HG03460 (cell line): ENCODE measurements around the gene PDGFB.

ENCODE experiments used
- ATAC-seq: cut with Tn5 transposase; IDR thresholded peaks from one replicate; pipeline ENCODE4 v1.9.1; 2021; ENCODE audit not compliant: unreplicated experiment

PDGFB gene

DNA sequence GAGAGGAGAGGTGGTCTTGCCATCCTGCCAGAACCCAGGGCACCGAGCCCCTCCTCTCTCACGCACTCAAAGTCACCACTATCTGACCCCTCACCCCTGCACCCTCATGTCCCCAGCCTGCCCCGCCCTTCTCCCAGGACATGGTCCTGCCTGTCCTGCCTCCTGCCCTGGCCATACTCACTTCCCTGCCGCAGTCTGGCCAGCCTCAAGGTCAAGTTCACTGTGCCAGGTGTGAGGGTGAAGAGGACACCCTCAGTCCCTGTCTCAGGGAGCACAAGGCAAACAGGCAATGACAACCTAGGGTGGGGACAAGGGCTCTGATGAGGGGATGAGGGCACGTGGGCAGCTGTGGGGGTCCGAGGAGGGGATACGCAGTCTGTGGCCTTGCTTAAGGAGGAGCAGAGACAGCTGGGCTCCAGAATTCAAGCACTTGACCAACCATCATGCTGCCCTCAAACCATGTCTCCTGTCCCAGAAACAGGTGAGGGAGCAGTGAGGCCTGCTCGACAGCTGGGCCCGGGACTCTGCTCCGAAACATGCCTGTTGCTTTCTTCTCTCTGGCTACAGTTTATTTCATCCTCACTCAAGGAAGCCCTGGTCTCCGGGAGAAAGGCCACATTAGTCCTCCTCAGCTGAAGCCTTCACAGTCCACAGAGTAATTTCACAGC lies 36.6 kb downstream of the PDGFB start:
- ATAC-seq = no peak

DNA sequence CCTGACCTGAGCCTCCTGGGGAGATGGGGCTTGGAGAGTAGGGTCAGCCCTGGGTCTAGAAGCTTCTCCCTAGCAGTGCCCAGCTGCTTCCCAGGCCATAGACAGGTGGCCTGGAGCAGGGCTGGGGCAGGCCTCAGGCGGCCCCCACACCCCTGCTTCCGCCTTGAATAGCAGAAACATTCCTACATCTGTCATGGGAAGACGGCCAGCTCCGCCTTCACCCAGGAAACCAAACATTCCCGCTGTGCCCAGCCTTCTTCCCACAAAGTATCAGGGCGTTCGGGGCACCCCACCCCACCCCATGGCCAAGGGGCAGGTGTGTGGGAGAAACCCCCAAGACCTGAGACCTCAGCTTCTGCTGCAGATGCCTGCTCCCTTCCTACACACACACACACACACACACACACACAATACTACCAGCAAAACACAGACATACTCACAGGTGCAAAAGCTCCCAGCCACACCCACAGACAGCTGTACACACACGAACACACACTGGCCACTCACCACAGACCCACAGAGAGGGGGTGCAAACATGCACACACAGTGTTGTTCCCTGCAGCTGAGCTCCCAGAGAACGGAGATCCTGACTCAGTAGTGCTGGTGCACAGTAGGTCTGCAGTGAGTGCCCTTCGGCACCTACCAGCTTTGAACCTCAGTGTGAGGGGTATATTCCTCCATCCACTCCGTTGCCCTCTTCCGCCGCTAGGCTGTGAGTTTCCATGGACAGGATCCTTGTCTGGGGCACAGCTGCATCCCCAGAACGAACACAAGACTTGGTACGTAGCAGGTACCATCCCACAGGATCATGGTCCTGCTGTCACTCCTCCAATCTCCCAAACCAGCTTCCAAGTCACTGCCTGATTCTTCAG lies 37.4 kb downstream of the PDGFB start:
- no peak for ATAC-seq

DNA sequence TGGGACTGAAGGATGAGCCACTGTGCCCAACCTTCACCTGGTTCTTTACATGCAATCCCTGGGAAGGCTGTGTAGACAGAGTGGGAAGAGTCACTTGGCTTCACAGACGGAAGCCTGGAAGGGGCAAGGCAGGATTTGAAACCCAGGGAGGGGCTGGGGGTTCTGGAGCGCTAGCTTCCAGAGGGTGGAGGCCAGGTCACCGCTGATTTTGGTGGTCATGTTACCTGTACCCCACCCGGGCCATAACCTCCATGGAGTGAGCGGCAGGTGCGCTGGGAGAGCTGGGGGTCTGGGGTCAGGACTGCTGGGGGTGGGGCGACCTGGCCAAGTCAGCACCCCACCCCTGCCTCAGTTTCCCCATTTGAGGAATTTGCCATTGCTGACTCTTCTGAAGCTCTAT lies 38.3 kb downstream of the PDGFB start:
- no peak for ATAC-seq

DNA sequence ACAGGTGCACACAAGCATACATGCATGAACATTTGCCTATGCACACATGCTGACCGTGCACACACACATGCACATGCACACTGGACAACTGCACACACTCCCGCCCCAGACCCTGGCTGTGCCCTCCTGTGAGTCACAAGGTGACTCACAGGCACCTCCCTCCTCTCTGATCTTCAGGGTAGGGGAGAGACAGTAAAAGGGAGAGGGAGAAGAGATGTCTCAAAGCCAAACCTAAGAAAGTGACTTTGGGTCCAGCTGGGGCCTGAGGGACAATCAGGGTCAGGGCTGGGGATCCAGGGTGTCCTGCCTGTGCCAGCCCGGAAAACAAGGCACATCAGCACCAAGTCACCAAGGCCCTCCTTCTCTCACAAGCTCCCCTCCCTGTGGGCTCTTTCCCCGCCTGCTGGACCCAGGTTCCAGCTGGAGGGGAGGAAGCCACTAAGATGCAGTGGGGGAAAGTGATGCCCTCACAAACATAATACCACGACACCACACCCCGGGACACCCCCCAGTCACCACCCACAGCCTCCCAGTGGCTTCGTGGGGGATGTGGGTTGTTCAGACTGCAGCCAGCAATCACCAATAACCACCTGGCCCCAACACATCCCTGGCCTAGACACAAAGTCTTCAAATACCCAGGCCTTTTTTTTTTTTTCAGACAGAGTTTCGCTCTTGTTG lies 39.3 kb downstream of the PDGFB start:
- ATAC-seq = no peak

DNA sequence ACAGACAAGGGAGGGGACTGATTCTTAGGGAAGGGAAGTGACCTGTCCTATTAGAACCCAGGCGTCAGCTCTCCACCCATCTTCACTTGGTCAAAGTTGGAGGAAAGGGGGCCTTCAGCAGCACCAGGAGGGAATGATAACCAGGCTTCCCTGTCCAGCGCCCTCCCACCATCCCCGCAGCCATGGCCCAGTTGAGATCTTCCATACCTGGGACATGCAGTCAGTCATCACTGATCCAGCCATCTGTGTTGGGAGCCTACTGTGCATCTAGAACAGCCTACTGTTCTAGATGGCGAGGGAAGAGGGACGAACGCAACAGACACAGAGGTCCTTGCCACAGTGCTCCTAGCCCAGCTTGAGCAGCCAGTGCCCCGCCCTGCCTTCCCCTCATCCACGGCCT lies 40.6 kb downstream of the PDGFB start:
- no peak for ATAC-seq

DNA sequence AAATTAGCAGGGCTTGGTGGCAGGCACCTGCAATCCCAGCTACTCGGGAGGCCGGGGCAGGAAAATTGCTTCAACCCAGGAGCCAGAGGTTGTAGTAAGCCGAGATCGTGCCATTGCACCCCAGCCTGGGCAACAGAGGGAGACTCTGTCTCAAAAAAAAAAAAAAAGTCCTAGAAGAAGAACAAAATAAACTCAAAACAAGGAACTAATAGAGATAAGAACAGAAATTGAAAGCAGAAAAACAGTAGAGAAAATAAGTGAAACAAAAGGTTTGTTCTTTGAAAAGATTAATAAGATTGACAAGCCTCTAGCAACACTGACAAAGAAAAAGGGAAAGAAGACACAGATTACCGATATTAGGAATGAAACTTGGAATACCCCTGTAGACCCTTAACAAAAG lies 47.2 kb downstream of the PDGFB start:
- ATAC-seq = no peak

DNA sequence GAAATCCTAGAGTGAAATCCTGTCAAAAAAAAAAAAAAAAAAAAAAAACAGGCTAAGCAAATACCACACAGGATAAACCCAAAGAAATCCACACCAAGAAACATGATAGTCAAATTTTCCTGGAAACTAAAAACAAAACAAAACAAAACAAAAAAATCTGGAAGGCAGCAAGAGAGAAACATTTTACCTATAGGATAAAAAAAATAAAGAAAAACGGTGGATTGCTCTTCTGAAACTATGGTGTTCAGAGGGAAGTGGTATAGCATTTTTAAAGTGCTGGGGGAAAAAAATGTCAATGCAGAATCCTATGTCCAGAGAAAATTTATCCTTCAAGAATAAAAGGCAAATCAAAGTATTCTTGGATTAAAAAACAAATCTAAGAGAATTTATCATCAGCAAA lies 50.7 kb downstream of the PDGFB start:
- ATAC-seq = no peak

DNA sequence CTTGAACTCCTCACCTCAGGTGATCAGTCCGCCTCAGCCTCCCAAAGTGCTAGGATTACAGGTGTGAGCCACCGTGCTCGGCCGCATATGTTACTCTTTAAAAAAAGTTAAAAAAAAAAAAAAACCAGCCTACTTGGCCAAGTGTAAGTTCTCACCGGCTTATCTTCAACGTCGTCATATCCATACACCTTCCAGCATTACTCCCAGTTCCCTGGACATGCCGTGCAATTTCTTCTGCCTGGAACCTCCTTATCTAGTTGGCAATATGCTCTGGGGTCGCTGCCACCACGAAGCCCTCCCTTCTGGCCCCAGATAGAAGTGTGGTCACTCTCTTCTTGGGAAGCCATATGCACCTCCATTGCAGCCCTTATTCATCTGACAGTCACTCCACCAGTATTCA lies 56.0 kb downstream of the PDGFB start:
- no peak for ATAC-seq

DNA sequence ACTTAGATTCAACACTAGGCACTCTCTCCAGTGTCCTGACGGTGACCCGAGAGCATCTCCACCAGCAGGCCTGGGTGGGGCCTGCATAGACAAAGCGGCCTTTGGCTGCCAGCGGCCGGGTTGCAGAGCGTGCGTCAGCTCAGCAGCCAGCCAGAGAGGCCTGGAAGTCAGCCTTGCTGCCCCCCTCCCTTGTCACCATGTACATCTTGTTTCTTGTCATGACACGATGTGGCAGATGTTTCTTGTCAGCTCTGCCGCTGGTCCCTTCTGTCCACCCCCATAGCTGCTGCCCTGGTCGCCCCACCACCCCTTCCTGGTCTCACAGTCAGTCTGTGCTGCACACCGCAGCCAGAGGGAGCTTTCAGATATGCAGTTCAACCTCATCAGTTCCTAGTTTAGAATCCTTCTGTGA lies 59.2 kb downstream of the PDGFB start:
- no peak for ATAC-seq

DNA sequence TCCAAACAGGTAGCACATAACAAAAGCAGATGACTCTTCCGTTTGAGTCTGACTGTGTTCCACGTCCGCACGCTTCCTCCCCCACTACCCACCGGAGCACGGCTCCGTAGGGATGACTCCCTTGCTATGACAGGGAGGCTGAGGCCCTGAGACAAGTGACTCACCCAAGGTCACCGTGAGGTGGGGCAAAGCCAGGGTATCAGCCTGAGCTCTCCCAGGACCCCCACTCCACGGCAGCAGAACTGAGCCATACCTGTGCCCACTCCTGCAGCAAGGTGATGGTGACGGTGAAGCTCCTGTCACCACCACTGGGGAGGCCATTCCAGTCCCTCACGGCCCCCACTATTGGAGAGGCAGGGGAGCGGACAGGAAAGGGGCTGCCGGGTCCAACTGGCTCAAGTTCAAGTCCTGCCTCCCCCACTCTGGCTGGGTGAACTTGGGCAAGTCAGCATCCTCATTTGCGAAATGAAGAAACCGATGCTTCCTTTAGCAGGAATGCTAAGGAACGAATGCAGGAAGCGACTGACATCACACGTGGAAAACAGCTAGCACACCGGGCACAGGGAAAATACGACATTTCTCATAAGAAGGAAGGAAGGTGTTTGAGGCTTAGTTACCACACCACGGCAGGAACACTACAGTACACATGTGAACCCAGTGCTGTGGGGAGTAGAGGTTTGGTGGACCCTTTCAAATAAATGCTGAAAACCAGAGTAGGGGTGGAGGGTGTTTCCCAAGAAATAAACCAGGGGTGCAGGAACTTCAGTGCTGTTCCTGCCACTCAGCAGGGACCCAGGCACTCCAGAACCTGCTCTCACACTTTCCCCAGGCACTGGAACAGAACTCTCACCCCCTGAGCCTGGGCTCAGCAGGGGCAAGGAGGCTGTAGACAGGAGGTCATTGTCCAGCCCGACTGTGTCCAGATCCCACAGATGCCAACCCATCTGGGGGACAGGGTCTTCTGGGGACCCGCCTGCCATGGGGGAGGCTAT lies 59.9 kb downstream of the PDGFB start:
- ATAC-seq = no peak

DNA sequence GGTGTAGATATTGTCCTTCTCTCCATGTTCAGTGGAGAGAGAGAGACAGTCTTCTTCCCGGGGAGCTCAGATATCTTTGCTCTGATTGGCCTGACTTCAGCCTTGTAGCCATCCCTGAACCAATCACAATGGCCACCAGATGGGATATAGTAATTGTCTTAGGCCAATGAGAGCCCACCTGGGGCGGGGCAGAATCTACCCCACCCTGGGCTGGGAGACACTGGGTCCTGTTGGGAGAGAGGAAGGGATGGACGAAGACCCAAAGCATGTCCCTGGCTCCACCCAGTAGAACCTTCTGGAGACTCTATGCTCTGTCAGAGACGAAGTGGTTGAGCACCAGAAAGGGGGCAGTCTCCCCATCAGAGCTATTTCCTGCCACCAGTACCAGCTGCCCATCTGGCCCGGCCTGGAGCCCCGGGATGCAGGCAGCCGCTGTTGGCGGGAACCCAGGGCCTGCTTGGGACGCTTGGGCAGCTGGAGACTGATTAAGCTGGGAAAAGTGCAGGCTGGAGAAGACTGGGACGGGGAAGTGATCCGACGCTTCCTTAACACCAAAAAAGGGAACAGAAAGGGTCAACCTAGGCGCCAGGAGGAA lies 60.7 kb downstream of the PDGFB start:
- no peak for ATAC-seq

DNA sequence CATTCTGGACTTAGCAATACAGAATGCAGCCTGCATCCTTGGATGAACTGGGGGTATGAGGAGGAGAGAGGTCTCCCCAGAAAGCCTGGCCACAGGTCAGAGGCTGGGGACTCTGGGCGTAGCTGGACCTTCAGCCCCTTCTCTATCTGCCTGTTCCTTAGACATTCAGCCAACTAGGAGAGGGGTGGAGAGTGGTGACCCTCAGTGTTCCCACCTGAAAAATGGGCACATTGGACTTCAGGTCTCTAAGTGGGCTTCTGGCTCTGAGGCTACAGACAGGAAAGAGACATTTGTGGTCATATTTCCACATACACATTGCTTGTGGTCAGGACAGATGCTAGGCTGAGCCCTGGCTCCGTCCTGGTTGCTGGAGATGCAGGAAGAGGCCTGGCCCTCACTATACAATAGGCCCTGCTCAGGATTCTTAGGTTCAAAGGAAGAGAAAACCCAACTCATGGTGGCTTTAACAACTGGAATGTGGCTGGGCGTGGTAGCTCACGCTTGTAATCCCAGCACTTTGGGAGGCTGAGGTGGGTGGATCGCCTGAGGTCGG lies 62.2 kb downstream of the PDGFB start:
- ATAC-seq = no peak

DNA sequence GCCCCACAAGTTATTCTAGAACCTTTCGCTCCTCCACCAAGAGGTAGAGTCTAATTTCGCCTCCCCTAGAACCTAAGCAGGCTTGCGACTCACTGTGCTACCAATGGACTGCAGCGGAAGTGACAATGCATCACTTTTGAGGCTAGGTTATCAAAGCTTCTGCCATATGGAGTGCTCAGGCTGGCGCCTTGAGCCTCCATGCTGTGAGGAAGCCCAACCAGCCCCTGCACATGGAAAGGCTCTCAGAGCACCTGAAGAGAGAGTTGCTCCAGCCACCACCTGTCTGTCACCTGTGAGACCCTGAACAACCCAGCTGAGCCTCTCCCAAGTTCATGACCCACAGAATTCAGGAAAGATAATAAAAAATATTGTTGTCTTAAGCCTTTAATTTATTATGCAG lies 63.0 kb downstream of the PDGFB start:
- no peak for ATAC-seq

DNA sequence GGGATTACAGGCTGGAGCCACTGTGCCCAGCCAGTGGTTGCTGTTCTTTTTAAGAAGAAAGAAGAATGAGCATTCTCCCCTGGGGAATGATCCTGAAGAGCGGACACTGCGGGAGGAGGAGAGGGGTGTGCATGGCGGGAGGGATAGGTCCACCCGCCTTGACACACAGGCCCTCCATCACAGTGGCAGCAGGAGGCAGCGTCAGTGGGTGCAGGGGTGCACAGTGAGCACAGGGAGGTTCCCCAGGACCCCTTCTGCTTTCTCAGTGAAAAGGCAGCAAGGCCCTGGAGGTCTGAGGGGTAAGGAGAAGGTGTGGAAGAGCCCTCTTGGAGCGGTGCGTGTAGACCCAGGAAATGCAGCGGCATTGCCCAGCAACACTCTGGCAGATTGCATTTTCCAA lies 63.4 kb downstream of the PDGFB start:
- ATAC-seq = no peak

DNA sequence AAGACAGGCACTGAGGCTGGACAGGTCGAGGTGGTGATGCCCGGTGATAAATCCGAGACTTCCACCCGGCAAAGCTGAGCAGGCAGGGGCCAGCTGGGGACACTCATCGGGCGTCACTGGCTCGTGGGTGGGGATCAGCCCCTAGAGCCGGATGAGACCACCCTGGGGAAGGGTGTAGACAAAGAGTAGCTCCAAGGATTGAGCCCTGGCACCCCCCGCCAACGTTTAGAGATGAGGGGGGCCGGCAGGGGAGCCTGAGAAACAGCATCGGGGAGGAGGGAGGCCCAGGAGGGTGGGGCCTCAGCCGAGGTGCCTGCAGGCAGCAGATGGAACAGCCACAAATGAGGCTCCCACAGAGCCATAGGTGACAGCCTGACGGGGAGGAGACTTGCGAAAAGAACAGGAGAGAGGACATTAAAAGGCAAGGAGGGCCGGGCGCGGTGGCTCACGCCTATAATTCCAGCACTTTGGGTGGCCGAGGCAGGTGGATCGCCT lies 64.9 kb downstream of the PDGFB start:
- ATAC-seq = no peak

DNA sequence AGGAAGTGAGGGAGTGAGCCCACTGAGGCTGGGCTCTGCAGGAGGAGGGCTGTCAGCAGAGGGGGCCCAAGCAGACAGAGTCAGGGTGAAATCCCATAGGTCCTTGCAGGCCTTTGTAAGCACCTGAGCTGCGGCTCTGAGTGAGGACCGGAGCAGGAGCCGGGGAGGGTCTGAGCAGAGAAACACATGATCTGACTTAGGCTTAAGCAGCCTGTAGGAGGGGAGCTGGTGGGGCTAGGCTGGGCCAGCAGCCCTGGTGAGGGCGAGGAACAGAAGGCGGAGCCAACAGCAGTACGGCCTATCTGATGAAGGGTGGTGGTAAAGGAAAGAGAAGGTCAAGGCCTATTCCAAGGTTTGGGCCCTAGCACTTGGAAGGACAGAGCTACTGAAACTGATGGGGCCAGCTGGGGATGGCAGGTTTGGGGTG lies 65.4 kb downstream of the PDGFB start:
- ATAC-seq = no peak

DNA sequence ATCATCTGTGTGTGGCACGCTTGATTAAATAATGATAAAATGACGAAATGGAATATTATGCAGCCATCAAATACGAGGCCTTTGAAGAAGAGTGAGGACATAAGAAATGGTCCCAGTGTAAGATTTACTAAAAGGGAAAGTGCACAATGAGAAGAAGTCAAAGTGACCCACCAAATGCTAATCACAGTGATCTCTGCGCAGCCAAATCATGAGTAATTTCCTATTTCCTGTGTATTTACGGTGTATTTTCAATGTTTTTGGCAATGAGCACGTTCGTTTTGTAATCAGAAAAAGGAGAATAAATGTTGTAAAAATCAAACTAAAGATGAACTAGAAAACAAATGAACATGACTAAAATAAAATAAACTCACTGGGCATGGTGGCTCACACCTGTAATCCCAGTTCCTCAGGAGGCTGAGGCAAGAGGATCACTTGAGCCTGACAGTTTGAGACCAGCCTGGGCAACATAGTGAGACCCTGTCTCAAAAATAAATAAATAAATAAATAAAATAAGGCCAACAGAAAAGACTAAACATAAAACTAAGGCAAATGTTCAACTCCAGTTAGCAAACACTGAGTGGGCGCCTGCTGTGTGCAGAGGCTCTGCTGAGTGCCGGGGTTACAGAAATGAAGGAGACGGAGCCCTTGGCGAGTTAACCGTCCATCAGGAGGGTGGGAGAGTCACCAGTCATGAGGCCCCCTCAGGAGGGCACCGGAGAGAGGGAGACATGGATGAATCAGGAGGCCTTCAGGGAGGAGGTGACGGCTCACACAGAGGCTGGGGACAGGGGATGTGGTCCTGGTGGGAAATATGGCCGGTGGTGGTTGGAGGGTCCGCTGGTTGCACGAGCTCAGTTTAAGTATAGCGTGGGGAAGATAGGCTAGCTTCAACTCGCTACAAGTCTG lies 66.3 kb downstream of the PDGFB start:
- no peak for ATAC-seq

DNA sequence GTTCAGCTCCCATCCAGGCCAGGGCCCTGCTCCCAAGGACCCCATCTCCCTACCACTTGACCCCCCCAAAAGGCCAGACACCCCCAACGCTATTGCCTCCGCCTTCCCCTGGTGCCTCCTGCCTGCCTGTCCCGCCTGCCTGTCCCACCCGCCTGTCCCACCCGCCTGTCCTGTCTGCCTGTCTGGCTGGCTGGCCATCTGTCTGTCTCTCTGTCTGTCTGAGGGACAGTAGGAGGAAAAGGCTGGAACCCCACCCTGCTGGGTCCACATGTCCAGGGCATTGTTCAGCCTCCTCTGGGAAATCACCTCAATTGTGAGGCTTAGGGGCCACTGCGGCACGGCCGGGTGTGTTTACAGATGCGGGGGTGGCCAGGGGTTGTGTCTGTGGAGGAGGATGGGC lies 67.0 kb downstream of the PDGFB start:
- ATAC-seq = no peak

DNA sequence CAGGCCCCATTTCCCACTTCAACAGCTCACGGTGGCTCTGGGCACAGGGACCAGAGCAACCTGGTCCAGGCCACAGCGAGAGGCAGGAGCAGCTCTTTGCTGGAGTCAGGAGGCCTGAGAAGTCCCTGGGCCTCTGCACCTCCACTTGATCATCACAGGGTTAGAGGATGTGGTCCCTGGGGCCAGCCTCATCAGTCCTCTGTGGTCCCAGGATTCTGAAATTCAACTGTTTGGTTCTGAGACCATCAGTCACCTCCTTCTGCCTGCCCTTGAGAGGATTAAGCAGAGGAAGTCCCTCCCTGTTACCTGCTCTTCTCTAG lies 67.4 kb downstream of the PDGFB start:
- ATAC-seq = no peak
